Psoas muscle (tissue), 8 donors: ENCODE results near the gene DCTN4. TPM values are rescaled to one million over a fixed set of nuclear protein-coding genes. Genes with fewer than 3 reads are reported as not detected.

Experiments
- ATAC-seq, 4 donors: fragments of 200-7000 bp; cut with Tn5 transposase; one replicate each; pipeline ENCODE4 v1.9.1; 2020; ENCODE audit warnings: moderate library complexity in 3 of 4, mild to moderate bottlenecking in 2 of 4
- DNase-seq, 2 donors: peaks; one replicate each; pipeline ENCODE4 v3.0.0-alpha.2; 2020
- H3K27ac ChIP-seq: fragments of 200-600 bp; one replicate; pipeline ENCODE4 v1.8.0; 2022
- H3K27me3 ChIP-seq, 3 donors: fragments of 200-600 bp in 1 of 3; one replicate each; pipeline versions ENCODE4 v1.6.1 to v1.8.0; 2013 to 2022; ENCODE audit warnings: low read length in 2 of 3, mild to moderate bottlenecking in 2 of 3, moderate library complexity in 1 of 3; ENCODE audit not compliant: insufficient read depth in 3 of 3
- H3K36me3 ChIP-seq, 2 donors: fragments of 200-600 bp in 1 of 2; one replicate each; pipeline versions ENCODE4 v1.6.1 to v1.8.0; 2013 to 2022; ENCODE audit warnings: low read depth in 1 of 2, mild to moderate bottlenecking in 1 of 2, moderate library complexity in 1 of 2; ENCODE audit not compliant: insufficient read depth in 1 of 2
- H3K4me1 ChIP-seq: fragments of 200-600 bp; one replicate; pipeline ENCODE4 v1.8.0; 2022
- H3K4me3 ChIP-seq: fragments of 200-600 bp; one replicate; pipeline ENCODE4 v1.8.0; 2022; ENCODE audit warnings: mild to moderate bottlenecking
- H3K9me3 ChIP-seq: fragments of 200-600 bp; one replicate; pipeline ENCODE4 v1.8.0; 2022
- CTCF ChIP-seq: fragments of 200-600 bp; IDR thresholded peaks from one replicate; pipeline ENCODE4 v1.8.0; 2022; ENCODE audit warnings: antibody characterized with exemption
- WGBS, 3 donors: extraction: QIAGEN DNeasy Blood & Tissue Kit; methylation state at CpG; one replicate each; pipeline versions ENCODE4 v1.1.6 to v1.1.7; 2013; 5-methylcytosine and 5-hydroxymethylcytosine counted together
- intact Hi-C, 2 donors: fragments of 100-400 bp; cut with DNase I; formaldehyde crosslinking; loops; one replicate each; pipeline versions ENCODE4 v1.11.0 to v1.14.2; 2022
- polyA plus RNA-seq, 3 donors: library from polyadenylated mRNA; stranded (reverse); fragments of 200-250 nt; gene quantifications; one replicate each; pipeline ENCODE4 v1.2.3, GENCODE V29; 2013
- total RNA-seq, 4 donors: library from RNA; stranded (reverse); fragmentation: NEBNext Ultra II Directional in 2 of 4; extraction: Animal tissue kit (Norgen Biotek cat#: 25700) in 2 of 4; gene quantifications; one replicate each; pipeline versions ENCODE4 v1.2.1 to v1.2.4, GENCODE V29; 2021 to 2023
- donor health status: healthy with polysubstance abuse.
- donor health status: DM: no; HTN: no; CAD: no; lungs with moderate emphysema.
- donor health status: Bipolar disorder and iron deficiency.
- donor health status: healthy.
- donor health status: DM: yes; HTN: yes; CAD: no.
- donor health status: DM: no; HTN: no; CAD: no.
- donor health status: DM: no; HTN: no; CAD: no.
- donor health status: DM: yes; HTN: yes; CAD: no.

The DCTN4 gene
- total and polyA plus RNA-seq, 7 donors = 28.8 to 81.5 (median 50.9) TPM

- H3K9me3 ChIP-seq = no peaks in the 10 kb centered on the region
- no peak overlapping the region for H3K4me3 ChIP-seq
- WGBS, 3 donors = 56 to 74% (median 57%) methylated on average over 6 of the region's 6 CpGs
- H3K27ac ChIP-seq = no peak overlapping the region
- TF ChIP-seq CTCF = no peak
- ATAC-seq = no peak
- intact Hi-C loops = no loop called here
- H3K4me1 ChIP-seq = peaks cover 9% of the 10 kb centered on the region
- H3K36me3 ChIP-seq = peaks cover 32 to 97% of the 10 kb centered on the region in 2 donors
- no peaks in the 10 kb centered on the region for H3K27me3 ChIP-seq
- DNase-seq = no peak
Observed at GRCh38 chr5:150690760-150691159, 68.1 kb downstream of the DCTN4 start.

GRCh38 chr5:150689120-150689519 is 69.7 kb downstream of the DCTN4 start:
- WGBS, 3 donors = 21 to 48% (median 46%) methylated on average over 1 of the region's 1 CpG

GRCh38 chr5:150676578-150676977 is 82.2 kb downstream of the DCTN4 start:
- ATAC-seq (no peak), DNase-seq (no peak)
- WGBS, 3 donors = 92 to 95% (median 94%) methylated on average over 9 of the region's 9 CpGs
- Histone ChIP-seq H3K4me3 (no peak overlapping the region), H3K4me1 (peaks cover 36% of the 10 kb centered on the region), H3K9me3 (no peaks in the 10 kb centered on the region), H3K27me3 (no peaks in the 10 kb centered on the region), H3K36me3 (peaks cover 0 to 29% of the 10 kb centered on the region in 2 donors), H3K27ac (peak overlapping the region; percentile 92)
- intact Hi-C loops = no loop called here
- TF ChIP-seq CTCF = no peak

More at GRCh38 chr5:150689120-150689519, 69.7 kb downstream of the DCTN4 start:
- intact Hi-C loops = loop anchor here in 1 of 2 donors (5.0 kb wide), 1 partner anchor 33 kb away; no protein-coding TSS in a partner anchor
- DNase-seq = no peak
- Histone ChIP-seq H3K9me3 (no peaks in the 10 kb centered on the region), H3K4me1 (peaks cover 9% of the 10 kb centered on the region), H3K27ac (no peak overlapping the region), H3K27me3 (no peaks in the 10 kb centered on the region), H3K4me3 (no peak overlapping the region), H3K36me3 (peaks cover 21 to 94% of the 10 kb centered on the region in 2 donors)
- no peak for ATAC-seq
- TF ChIP-seq CTCF = no peak

- ATAC-seq (no peak), DNase-seq (no peak)
- no peaks in the 10 kb centered on the region for H3K9me3 ChIP-seq
- no peak overlapping the region for H3K4me3 ChIP-seq
- H3K36me3 ChIP-seq = peaks cover 0 to 29% of the 10 kb centered on the region in 2 donors
- H3K27ac ChIP-seq = peak overlapping the region; percentile 92
- 80 to 84% (median 80%) methylated on average over 6 of the region's 6 CpGs for WGBS, 3 donors
- no peaks in the 10 kb centered on the region for H3K27me3 ChIP-seq
- TF ChIP-seq CTCF = no peak
- peaks cover 43% of the 10 kb centered on the region for H3K4me1 ChIP-seq
- intact Hi-C loops = no loop called here
Observed at GRCh38 chr5:150675069-150675468, 83.7 kb downstream of the DCTN4 start.

GRCh38 chr5:150674341-150674821 is 84.4 kb downstream of the DCTN4 start:
- Histone ChIP-seq H3K27ac (peak overlapping the region; percentile 92), H3K4me1 (peaks cover 43% of the 10 kb centered on the region), H3K27me3 (no peaks in the 10 kb centered on the region), H3K36me3 (peaks cover 0 to 24% of the 10 kb centered on the region in 2 donors), H3K4me3 (no peak overlapping the region), H3K9me3 (no peaks in the 10 kb centered on the region)
- intact Hi-C loops = loop anchor here in 1 of 2 donors (5.0 kb wide), 1 partner anchor 112 kb away; no protein-coding TSS in a partner anchor
- ATAC-seq = no peak
- no peak for TF ChIP-seq CTCF
- WGBS, 3 donors = 34 to 62% (median 36%) methylated on average over 4 of the region's 4 CpGs
- peak; percentile 70 to 81 for DNase-seq
